Superior temporal gyrus (tissue), 1 donor: ENCODE measurements around the gene PRKAG2.
A peak's percentile ranks its signal among the peaks of the same experiment; 100 is the strongest.
"Not testable (repeated sequence)": the region's sequence is repeated elsewhere in the genome, so short reads cannot be mapped to it uniquely, and the experiment has no call there.

Experiments used
- DNase-seq: peaks from one replicate; pipeline ENCODE4 v3.0.0-alpha.2; 2016; ENCODE audit errors: extremely low spot score

PRKAG2 gene

GRCh38 chr7:151768805-151769187 is 108.1 kb downstream of the PRKAG2 start:
- no peak for DNase-seq

GRCh38 chr7:151767557-151767956 is 109.4 kb downstream of the PRKAG2 start:
- no peak for DNase-seq

DNA sequence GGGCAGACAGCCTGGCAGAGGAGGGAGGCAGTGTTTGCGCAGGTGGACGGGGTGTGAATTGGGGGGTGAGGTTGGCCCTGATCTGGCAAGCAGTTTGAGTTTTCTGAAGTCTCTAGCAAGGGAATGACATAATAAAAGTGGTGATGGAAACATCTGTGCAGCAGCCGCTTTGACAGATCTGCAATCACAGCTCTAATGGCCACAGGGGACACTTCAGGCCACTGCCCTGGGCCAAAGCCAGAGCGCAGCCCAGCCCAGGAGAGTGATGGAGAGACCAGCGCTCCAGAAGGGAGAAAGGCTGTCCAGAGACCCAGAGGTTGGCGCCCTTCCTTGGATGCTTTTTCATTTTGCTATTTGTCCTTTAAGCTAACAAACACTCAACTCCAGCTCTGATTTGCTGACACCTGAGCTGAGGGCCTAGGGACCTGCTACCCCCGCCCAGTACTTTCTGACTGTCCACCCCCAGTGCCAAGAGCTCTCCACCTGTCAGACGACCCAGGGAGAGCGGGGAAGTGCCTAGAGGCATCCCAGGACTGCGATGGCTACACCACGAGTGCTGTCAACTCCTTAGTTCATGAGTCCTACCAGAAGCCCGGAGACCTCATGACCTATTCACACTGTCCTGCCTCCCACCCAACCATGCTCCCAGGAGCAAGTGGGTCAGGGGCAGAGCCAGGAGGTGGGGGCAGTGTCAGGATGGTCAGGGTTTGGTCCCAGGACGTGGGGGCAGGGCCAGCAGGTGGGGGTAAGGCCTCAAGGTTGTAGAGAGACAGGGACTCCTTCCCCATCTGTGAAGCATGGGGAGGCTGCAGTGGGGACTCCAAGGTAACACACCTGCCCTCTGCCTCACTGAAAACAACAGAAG is 112.6 kb downstream of the PRKAG2 start:
- DNase-seq: no peak

- no peak for DNase-seq
These were observed 113.4 kb downstream of the PRKAG2 start for GRCh38 chr7:151763420-151763984.

GRCh38 chr7:151762583-151763245 is 114.2 kb downstream of the PRKAG2 start:
- DNase-seq: no peak

- DNase-seq: no peak
These were observed 115.0 kb downstream of the PRKAG2 start for GRCh38 chr7:151761957-151762356.

DNA sequence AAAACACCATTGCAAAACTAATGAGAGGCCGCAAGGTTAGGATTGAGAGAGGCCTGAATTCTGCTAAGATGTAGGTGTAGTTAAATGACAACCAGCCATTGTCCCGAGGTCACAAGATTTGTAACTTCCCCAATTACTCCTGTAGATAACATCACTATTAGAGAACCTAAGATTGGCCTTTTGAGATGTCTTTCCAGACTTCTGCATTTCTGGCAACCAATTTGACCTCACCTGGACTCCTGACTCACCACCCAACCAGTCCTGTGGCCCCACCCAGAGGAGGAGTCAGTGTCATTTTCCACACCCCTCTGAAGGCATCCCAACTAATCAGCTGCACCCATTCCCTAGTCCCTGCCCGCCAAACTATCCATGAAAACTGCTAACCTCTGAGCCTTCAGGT is 115.7 kb downstream of the PRKAG2 start:
- no peak for DNase-seq

DNA sequence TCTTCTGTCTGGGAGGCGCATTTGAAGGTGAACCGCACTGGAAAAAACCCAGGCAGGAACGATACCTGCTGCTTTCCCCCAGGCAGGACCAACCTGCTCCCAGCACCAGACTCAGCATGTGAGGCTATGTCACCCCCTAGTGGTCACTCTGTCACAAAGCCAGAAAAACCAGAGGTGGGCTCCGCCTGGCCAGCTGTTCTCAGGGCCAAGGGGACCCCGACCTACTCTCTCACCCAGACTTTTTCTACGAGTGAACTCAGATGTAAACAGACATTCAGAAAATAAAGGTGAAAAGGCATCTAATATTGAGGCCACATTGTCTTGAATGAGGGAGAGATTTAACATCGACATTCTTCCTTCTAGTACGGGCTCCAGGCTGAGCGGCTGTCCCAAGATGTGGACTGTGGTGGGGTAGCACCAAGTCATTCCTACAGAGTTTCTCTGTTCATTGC is 117.3 kb downstream of the PRKAG2 start:
- peak; percentile 76 for DNase-seq

DNA sequence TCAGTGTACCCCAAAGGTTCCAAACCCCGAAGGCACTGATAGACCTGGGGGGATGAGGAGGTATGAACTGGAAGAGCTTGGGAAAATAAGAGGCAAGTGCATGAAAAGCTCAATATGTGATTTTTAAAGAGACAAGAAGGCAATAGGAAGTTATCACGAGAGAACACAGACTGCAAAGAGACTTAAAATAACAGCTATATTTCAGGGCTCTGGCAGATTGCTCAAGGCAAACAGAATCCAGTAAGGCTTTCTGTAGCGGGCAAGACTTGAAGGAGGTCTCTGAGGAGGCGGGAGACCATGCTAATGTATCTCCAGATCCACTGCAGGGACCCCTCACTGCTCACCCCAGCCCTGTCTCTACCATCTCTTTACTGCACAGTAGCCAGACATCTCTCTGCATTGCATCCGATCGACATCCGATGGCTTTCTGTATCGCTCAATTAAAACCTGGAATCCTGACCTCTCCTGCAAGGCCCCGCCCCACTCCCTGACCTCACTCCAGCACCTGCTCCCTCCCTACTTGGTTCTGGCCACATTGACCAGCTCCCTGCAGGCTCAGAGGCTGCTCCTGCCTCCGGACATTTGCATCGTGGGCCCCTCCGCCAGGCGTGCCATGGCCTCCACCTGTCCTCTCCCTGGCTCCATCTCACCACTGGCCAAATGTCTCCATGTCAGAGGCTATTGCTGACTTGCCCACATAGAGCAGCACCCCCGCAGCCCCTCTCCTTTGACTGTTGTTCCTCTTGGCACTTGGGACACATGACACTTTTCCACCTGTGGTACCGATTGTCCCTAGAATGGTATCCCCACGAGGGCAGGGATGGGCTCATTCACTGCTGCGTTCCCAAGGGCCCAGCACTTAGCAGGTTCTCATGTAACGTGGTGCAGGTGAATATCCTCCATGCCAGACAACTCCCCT is 118.0 kb downstream of the PRKAG2 start:
- DNase-seq: no peak

GRCh38 chr7:151757274-151757673 is 119.6 kb downstream of the PRKAG2 start:
- no peak for DNase-seq

DNA sequence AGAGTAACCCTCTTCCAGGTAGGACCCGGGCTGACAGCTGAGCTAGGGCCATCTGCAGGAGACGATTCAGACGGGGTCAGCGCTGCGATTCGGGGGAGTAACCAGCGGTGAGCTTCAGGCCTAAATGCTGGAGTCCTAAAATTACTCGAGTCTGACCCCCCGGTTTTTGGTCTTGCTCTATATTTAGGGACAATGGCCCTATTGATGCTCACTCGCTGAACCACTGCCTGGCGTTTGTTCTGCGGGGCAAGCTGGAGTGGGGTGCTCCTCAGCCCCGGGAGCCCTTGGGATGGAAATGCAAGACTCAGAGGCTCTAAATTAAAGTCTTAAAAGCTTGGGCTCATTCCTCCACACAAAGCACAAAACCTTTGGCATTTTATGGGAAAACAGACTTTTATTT is 120.0 kb downstream of the PRKAG2 start:
- DNase-seq: no peak

GRCh38 chr7:151756076-151756731 is 120.7 kb downstream of the PRKAG2 start:
- DNase-seq: no peak

DNA sequence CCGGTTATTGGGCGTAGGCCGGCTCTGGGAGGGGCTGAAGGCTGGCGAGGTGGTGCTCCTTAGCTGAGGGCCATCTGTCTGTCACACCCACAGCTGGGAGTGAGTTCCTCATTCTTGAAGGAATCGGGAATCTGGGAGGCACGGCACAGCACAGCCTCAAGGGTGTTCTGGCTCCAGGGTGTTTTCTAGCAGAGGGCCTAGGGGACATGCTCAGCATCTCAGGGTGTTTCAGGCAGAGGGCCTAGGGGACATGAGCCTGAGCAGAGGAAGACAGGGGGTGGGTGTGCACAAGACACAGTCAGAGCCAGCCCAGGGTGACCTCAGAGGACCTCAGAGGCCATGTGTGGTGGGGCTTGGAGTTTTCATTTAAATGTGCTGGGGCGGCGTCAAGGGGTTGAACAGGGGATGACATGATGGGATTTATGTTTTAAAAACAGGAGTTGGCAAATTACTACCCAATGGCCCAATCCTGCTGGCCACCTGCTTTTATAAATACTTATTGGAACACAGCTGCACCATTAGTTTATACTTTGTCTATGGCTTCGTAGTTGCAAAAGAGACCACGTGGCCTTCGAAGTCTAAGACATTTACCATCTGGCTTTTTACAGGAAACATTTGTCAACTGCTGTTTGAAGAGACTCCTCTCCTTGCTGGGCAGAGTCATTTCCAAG is 121.6 kb downstream of the PRKAG2 start:
- no peak for DNase-seq

- no peak for DNase-seq
These were observed 122.2 kb downstream of the PRKAG2 start for GRCh38 chr7:151754688-151755130.

GRCh38 chr7:151754142-151754590 is 122.7 kb downstream of the PRKAG2 start:
- DNase-seq: peak; percentile 61

DNA sequence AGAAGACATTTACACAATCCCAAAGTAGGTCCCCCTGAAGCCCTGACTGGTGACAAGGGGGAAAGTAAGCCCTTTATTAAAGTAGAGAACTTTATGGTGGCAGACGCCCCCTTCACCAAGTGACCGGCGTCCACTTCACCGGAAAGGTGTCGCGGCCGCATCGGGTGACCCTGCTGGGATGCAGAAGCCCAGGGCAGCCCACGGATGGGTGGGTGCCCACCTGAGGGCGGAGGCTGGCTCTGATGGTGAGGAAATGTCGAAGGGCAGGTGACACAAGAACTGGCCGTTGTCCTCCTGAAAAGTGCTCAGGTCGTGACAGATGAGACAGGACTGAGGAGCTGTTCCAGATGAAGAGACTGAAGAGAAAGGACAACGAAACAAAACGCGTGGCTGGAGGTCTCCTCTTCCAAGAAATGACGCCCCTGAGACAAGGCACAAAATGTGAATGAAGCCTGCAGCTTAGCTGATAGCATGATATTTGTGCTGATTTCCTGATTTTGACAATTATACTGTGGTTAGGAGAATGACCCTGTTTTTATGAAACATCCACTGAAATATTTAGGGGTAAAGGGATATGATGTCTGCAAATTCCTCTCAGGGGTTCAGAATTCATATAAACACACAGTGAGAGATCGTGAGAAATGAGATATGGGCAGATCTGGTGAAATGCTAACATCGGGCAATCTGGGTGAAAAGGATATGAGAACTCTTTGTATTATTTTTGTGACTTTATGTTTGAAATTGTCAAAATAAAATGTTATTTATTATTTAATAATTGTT is 123.9 kb downstream of the PRKAG2 start:
- no peak for DNase-seq

GRCh38 chr7:151752037-151752436 is 124.9 kb downstream of the PRKAG2 start:
- no peak for DNase-seq

DNA sequence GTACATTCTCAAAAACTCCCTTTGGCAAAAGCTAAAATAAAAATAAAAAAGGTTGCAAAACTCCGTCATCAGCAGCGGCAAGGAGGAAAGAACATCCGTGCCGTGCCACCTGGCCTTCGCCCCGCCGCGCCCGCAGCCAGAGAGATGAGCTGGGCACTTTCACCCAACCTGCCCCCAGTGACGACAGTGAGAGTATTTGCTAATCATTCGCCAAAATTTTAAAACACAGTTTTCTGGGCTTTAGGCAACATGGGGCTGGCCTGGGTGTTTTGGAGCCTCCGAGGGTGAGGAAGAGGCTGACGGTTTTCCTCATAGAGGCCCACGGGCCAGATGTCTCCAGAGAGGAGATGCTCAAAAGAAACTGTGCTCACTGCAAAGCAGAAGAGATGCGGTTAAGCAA is 128.2 kb downstream of the PRKAG2 start:
- no peak for DNase-seq

- not testable (repeated sequence) for DNase-seq
These were observed 128.9 kb downstream of the PRKAG2 start for GRCh38 chr7:151748021-151748420.

DNA sequence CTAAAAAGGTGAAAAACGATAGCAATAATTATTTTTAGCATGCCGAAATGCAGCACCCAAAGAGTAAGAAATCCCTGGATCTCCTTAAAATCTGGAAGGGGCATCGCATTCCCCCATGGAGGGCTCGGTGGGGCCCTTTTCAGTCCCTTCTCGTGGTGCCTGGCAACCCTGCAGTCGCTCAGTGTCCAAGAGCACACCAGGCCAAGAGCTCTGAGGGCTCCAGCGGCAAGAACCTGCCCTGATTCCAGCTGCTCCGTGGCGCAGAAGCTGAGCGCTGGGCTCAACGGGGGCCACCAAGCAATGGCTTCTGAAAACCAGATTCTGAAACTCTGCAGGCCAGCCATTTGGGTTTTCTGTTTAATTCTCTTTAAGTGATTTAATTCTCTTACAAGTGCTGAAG is 131.2 kb downstream of the PRKAG2 start:
- DNase-seq: no peak
